H9 (cell line): ENCODE results near the gene ITPR3. TPM values are rescaled to one million over a fixed set of nuclear protein-coding genes. Genes with fewer than 3 reads are reported as not detected.

Experiments used
- DNase-seq: peaks from one replicate; pipeline ENCODE4 v3.0.0-alpha.2; 2017
- H2AFZ ChIP-seq: one replicate; pipeline ENCODE4 v1.6.1; 2013; ENCODE audit warnings: mild to moderate bottlenecking, low read length, control low read depth, moderate library complexity
- H2AK5ac ChIP-seq: 2 replicates; pipeline ENCODE4 v1.6.1; 2013; ENCODE audit warnings: low read length, control low read depth, mixed read lengths; ENCODE audit not compliant: insufficient read length
- H2BK120ac ChIP-seq: one replicate; pipeline ENCODE4 v1.6.1; 2013; ENCODE audit warnings: low read depth, mild to moderate bottlenecking, low read length, control low read depth, inconsistent platforms; ENCODE audit not compliant: poor library complexity, severe bottlenecking
- H2BK12ac ChIP-seq: 2 replicates; pipeline ENCODE4 v1.6.1; 2013; ENCODE audit warnings: low read length, control low read depth, mixed read lengths, low read depth; ENCODE audit not compliant: insufficient read length
- H2BK15ac ChIP-seq: 2 replicates; pipeline ENCODE4 v1.6.1; 2013; ENCODE audit warnings: low read depth, low read length, control low read depth
- H2BK20ac ChIP-seq: one replicate; pipeline ENCODE4 v1.6.1; 2013; ENCODE audit warnings: low read depth, mild to moderate bottlenecking, low read length, control low read depth, inconsistent platforms; ENCODE audit not compliant: poor library complexity, severe bottlenecking
- H2BK5ac ChIP-seq: 2 replicates; pipeline ENCODE4 v1.6.1; 2013; ENCODE audit warnings: low read length, control low read depth, mixed read lengths; ENCODE audit not compliant: insufficient read length
- H3K14ac ChIP-seq: 2 replicates; pipeline ENCODE4 v1.6.1; 2013; ENCODE audit warnings: low read length, control low read depth; ENCODE audit not compliant: insufficient read depth
- H3K18ac ChIP-seq: 2 replicates; pipeline ENCODE4 v1.6.1; 2013; ENCODE audit warnings: low read depth, mild to moderate bottlenecking, mixed read lengths, low read length, control low read depth; ENCODE audit not compliant: insufficient read length
- H3K23ac ChIP-seq: 2 replicates; pipeline ENCODE4 v1.6.1; 2013; ENCODE audit warnings: low read length, control low read depth, mixed read lengths, low read depth; ENCODE audit not compliant: insufficient read length
- H3K23me2 ChIP-seq: 2 replicates; pipeline ENCODE4 v1.6.1; 2013; ENCODE audit warnings: low read depth, mild to moderate bottlenecking, mixed read lengths, low read length, control low read depth; ENCODE audit not compliant: insufficient read length, poor library complexity, severe bottlenecking
- H3K27ac ChIP-seq: 2 replicates; pipeline ENCODE4 v1.5.1; 2013; ENCODE audit warnings: low read length, control low read depth, mixed read lengths, low read depth; ENCODE audit not compliant: insufficient read length
- H3K27me3 ChIP-seq: 2 replicates; pipeline ENCODE4 v1.6.1; 2013; ENCODE audit warnings: low read length, control low read depth, inconsistent platforms; ENCODE audit not compliant: insufficient read depth
- H3K4ac ChIP-seq: 2 replicates; pipeline ENCODE4 v1.6.1; 2013; ENCODE audit warnings: low read depth, mild to moderate bottlenecking, control low read depth, inconsistent platforms, low read length, moderate library complexity
- H3K4me1 ChIP-seq: 2 replicates; pipeline ENCODE4 v1.6.1; 2013; ENCODE audit warnings: low read length, control low read depth, inconsistent platforms; ENCODE audit not compliant: insufficient read depth
- H3K4me2 ChIP-seq: 2 replicates; pipeline ENCODE4 v1.6.1; 2013; ENCODE audit warnings: low read length, control low read depth, mixed read lengths; ENCODE audit not compliant: insufficient read length, insufficient read depth
- H3K56ac ChIP-seq: 2 replicates; pipeline ENCODE4 v1.6.1; 2013; ENCODE audit warnings: low read depth, mild to moderate bottlenecking, mixed read lengths, low read length, control low read depth; ENCODE audit not compliant: insufficient read length
- H3K79me1 ChIP-seq: 2 replicates; pipeline ENCODE4 v1.6.1; 2013; ENCODE audit warnings: low read depth, mild to moderate bottlenecking, moderate library complexity, low read length, control low read depth, inconsistent platforms; ENCODE audit not compliant: insufficient read depth, poor library complexity, severe bottlenecking
- H3K79me2 ChIP-seq: 2 replicates; pipeline ENCODE4 v1.6.1; 2013; ENCODE audit warnings: low read length, control low read depth, inconsistent platforms; ENCODE audit not compliant: insufficient read depth
- H3K9ac ChIP-seq: 2 replicates; pipeline ENCODE4 v1.6.1; 2013; ENCODE audit warnings: low read length, control low read depth, mixed read lengths; ENCODE audit not compliant: insufficient read length; ENCODE audit errors: extremely low read depth
- H3K9me3 ChIP-seq: one replicate; pipeline ENCODE4 v1.6.1; 2013; ENCODE audit warnings: low read depth, low read length, inconsistent platforms; ENCODE audit not compliant: control insufficient read depth
- H3T11ph ChIP-seq: one replicate; pipeline ENCODE4 v1.6.1; 2013; ENCODE audit warnings: mild to moderate bottlenecking, low read length, control low read depth, inconsistent platforms
- H4K20me1 ChIP-seq: one replicate; pipeline ENCODE4 v1.6.1; 2013; ENCODE audit not compliant: control insufficient read depth, insufficient read length, insufficient read depth
- H4K5ac ChIP-seq: 2 replicates; pipeline ENCODE4 v1.6.1; 2013; ENCODE audit warnings: low read depth, mild to moderate bottlenecking, mixed read lengths, low read length, control low read depth; ENCODE audit not compliant: insufficient read length
- H4K8ac ChIP-seq: replicated peaks from 2 replicates; pipeline ENCODE4 v1.6.1; 2013; ENCODE audit warnings: low read length, control low read depth, mixed read lengths, low read depth; ENCODE audit not compliant: insufficient read length
- H4K91ac ChIP-seq: 2 replicates; pipeline ENCODE4 v1.6.1; 2013; ENCODE audit warnings: low read depth, mild to moderate bottlenecking, moderate library complexity, mixed read lengths, low read length, control low read depth; ENCODE audit not compliant: insufficient read length
- H3K27ac Mint-ChIP-seq, 3 experiments: 2 replicates in 2 of 3; 3 replicates in 1 of 3; pipeline ENCODE4 v1.8.0; 2020 to 2021; ENCODE audit warnings: mixed read lengths in 3 of 3, mild to moderate bottlenecking in 1 of 3, moderate library complexity in 1 of 3
- H3K27me3 Mint-ChIP-seq: 2 replicates; pipeline ENCODE4 v1.8.0; 2021; ENCODE audit warnings: low read depth, mild to moderate bottlenecking, moderate library complexity, mixed read lengths
- H3K36me3 Mint-ChIP-seq, 3 experiments: 2 replicates in 2 of 3; 3 replicates in 1 of 3; pipeline ENCODE4 v1.8.0; 2020 to 2021; ENCODE audit warnings: low read depth in 3 of 3, mixed read lengths in 3 of 3; ENCODE audit not compliant: insufficient read depth in 1 of 3
- H3K4me1 Mint-ChIP-seq, 2 experiments: 2 replicates each; pipeline ENCODE4 v1.8.0; 2020; ENCODE audit warnings: mixed read lengths in 2 of 2
- H3K4me3 Mint-ChIP-seq, 2 experiments: 2 replicates in 1 of 2; 3 replicates in 1 of 2; pipeline ENCODE4 v1.8.0; 2020 to 2021; ENCODE audit warnings: mild to moderate bottlenecking in 2 of 2, mixed read lengths in 2 of 2, moderate library complexity in 1 of 2
- H3K9me3 Mint-ChIP-seq, 2 experiments: 2 replicates in 1 of 2; 3 replicates in 1 of 2; pipeline ENCODE4 v1.8.0; 2020; ENCODE audit warnings: mild to moderate bottlenecking in 2 of 2, mixed read lengths in 2 of 2, moderate library complexity in 1 of 2
- WGBS: extraction: QIAGEN DNeasy Blood & Tissue Kit; methylation state at CpG from one replicate; pipeline ENCODE4 v1.1.7; 2013; ENCODE audit warnings: missing lambda C conversion rate, low lambda C conversion rate, mixed read lengths; ENCODE audit not compliant: insufficient read length; ENCODE audit errors: extremely low coverage; 5-methylcytosine and 5-hydroxymethylcytosine counted together
- total RNA-seq: library from RNA; stranded (reverse); gene quantifications from 2 replicates; pipeline ENCODE4 v1.2.1, GENCODE V29; 2021
- TF ChIP-seq, protein P1 (sequence below): fragments of 200-600 bp; sonication (generic); conservative IDR thresholded peaks from 3 replicates; pipeline ENCODE4 v1.8.0; 2021; ENCODE audit warnings: antibody characterized with exemption, mild to moderate bottlenecking

ITPR3 gene
- total RNA-seq, 1 experiment from 2014 or later = 40.3 TPM

DNA sequence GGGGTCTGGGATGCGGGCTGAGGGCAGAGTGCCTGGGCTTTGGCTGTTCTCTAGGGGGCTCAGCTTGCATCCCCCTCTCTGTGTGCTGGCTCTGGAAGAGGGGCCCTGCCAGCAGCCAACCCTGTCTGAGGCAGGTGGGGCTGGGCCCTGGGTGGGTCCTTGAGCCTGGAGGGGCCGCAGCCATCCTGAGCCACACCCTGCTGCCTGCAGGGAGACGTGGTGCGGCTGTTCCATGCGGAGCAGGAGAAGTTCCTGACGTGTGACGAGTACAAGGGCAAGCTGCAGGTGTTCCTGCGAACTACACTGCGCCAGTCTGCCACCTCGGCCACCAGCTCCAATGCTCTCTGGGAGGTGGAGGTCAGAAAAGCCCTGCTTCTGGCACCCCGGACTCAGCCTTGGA, 41.2 kb downstream of the ITPR3 start:
- Histone ChIP-seq H4K8ac (no peak overlapping the region), H3K4me1 (no peaks in the 10 kb centered on the region), H2BK20ac (no peak overlapping the region), H2BK15ac (no peak overlapping the region), H3K14ac (no peak overlapping the region; the same call in 1 of the 2 replicates), H2BK120ac (no peak overlapping the region), H3K9ac (no peak overlapping the region), H4K91ac (no peak overlapping the region), H3K4me2 (no peak overlapping the region), H3K27ac (no peak overlapping the region), H3K9me3 (no peaks in the 10 kb centered on the region), H2BK12ac (no peak overlapping the region), H3K79me2 (no peaks in the 10 kb centered on the region), H4K20me1 (no peaks in the 10 kb centered on the region), H3K18ac (no peak overlapping the region), H3K23me2 (no peaks in the 10 kb centered on the region), H3K56ac (no peak overlapping the region), H2AFZ (no peak overlapping the region), H2BK5ac (no peak overlapping the region), H3T11ph (no peak overlapping the region), H3K23ac (no peak overlapping the region), H4K5ac (no peak overlapping the region), H3K27me3 (no peaks in the 10 kb centered on the region), H2AK5ac (no peak overlapping the region), H3K79me1 (no peaks in the 10 kb centered on the region), H3K4ac (no peak overlapping the region)
- H3K27me3 Mint-ChIP-seq = no peaks in the 10 kb centered on the region
- H3K4me1 Mint-ChIP-seq = peaks cover 0 to 7% of the 10 kb centered on the region in 2 experiments; a peak in 3 of 4 replicates
- TF ChIP-seq, protein P1, sequence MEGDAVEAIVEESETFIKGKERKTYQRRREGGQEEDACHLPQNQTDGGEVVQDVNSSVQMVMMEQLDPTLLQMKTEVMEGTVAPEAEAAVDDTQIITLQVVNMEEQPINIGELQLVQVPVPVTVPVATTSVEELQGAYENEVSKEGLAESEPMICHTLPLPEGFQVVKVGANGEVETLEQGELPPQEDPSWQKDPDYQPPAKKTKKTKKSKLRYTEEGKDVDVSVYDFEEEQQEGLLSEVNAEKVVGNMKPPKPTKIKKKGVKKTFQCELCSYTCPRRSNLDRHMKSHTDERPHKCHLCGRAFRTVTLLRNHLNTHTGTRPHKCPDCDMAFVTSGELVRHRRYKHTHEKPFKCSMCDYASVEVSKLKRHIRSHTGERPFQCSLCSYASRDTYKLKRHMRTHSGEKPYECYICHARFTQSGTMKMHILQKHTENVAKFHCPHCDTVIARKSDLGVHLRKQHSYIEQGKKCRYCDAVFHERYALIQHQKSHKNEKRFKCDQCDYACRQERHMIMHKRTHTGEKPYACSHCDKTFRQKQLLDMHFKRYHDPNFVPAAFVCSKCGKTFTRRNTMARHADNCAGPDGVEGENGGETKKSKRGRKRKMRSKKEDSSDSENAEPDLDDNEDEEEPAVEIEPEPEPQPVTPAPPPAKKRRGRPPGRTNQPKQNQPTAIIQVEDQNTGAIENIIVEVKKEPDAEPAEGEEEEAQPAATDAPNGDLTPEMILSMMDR = no peak
- H3K36me3 Mint-ChIP-seq = peaks cover 5 to 45% (median 16%) of the 10 kb centered on the region in 3 experiments; a peak in 6 of 7 replicates
- no peak overlapping the region for H3K4me3 Mint-ChIP-seq
- DNase-seq = no peak
- peak overlapping the region in 1 of 3 experiments; percentile 75; a peak in 1 of 7 replicates for H3K27ac Mint-ChIP-seq
- WGBS = no CpG with 5 or more reads among the region's 11 CpGs
- H3K9me3 Mint-ChIP-seq = no peaks in the 10 kb centered on the region; a peak in 1 of 5 replicates
